ENCODE results near the gene TNFAIP2. TPM values are rescaled to one million over a fixed set of nuclear protein-coding genes. Genes with fewer than 3 reads are reported as not detected.

TNFAIP2 gene
- total RNA-seq, 3 donors from 2014 or later, result 22.0 to 67.4 (median 40.2) TPM

DNA sequence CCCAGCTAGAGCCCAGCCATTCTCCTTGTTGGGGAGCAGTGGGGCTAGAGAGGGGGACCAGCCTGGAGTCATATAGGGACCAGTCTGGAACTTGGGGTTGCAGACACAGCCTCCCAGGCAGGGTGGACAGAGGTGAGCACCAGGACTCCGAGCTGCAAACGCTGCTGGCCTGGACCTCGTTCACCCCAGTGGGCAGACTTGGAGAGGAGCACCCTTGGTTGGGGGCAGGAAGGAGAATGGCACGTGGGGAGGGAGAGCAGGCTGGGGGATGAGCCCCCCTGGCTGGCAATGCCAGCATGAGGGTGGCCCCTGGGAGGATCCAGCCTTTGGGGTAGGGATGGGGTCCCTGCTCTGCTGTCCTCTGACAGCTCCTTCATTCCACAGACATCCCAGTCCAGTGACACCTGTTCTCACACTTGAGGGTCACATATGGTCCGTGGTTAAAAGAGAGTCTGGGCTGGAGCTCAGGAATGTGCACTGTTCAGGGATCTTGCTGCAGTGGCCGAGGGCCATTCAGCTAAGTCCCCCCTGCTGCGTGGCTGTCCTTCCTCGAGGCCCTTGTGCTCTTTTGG, 36.4 kb upstream of the TNFAIP2 start:
- no peaks in the 10 kb centered on the region for H3K9me3 ChIP-seq
- DNase-seq (peak in 1 of 3 donors; percentile 19), ATAC-seq (no peak)
- intact Hi-C loops (cut with DNase I, micrococcal nuclease), result no loop called here
- peaks cover 11% of the 10 kb centered on the region for H3K4me1 ChIP-seq (ENCODE audit: low read depth)
- H3K4me3 ChIP-seq, result no peak overlapping the region
- TF ChIP-seq, protein P1, sequence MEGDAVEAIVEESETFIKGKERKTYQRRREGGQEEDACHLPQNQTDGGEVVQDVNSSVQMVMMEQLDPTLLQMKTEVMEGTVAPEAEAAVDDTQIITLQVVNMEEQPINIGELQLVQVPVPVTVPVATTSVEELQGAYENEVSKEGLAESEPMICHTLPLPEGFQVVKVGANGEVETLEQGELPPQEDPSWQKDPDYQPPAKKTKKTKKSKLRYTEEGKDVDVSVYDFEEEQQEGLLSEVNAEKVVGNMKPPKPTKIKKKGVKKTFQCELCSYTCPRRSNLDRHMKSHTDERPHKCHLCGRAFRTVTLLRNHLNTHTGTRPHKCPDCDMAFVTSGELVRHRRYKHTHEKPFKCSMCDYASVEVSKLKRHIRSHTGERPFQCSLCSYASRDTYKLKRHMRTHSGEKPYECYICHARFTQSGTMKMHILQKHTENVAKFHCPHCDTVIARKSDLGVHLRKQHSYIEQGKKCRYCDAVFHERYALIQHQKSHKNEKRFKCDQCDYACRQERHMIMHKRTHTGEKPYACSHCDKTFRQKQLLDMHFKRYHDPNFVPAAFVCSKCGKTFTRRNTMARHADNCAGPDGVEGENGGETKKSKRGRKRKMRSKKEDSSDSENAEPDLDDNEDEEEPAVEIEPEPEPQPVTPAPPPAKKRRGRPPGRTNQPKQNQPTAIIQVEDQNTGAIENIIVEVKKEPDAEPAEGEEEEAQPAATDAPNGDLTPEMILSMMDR (IDR thresholded peaks at IDR 0.05), result no peak
- H3K36me3 ChIP-seq (ENCODE audit: low read depth), result no peaks in the 10 kb centered on the region

DNA sequence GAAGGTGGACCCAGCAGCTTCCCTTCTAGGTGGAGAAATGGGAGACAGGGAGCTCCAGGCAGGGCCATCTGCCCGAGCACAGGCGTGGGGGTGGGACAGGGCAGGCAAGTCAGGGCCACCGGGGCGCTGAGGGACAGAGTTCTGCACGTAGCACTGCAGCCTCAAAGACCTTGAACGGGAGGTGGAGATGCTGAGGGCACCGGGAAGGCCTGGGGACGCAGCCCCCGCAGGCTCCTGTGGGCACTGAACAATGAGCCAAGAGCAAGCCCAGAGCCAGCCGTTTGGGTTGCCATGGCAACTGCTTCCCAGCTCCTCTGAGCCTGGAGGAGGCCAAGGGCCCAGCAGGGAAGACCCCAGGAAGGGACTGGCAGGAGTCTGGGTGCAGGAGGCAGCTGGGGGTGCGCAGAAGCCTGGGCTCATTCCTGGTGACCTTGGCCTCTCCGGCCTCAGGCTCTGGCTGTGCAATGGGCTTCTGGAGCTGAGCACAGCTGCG, 35.9 kb upstream of the TNFAIP2 start:
- no peak overlapping the region for H3K4me3 ChIP-seq
- ATAC-seq (no peak), DNase-seq (peak in 2 of 3 donors; percentile 22 to 38)
- H3K36me3 ChIP-seq (ENCODE audit: low read depth), result no peaks in the 10 kb centered on the region
- H3K9me3 ChIP-seq, result no peaks in the 10 kb centered on the region
- intact Hi-C loops (cut with DNase I, micrococcal nuclease), result no loop called here
- H3K4me1 ChIP-seq (ENCODE audit: low read depth), result peaks cover 12% of the 10 kb centered on the region
- TF ChIP-seq, protein P1 (IDR thresholded peaks at IDR 0.05), result no peak

DNA sequence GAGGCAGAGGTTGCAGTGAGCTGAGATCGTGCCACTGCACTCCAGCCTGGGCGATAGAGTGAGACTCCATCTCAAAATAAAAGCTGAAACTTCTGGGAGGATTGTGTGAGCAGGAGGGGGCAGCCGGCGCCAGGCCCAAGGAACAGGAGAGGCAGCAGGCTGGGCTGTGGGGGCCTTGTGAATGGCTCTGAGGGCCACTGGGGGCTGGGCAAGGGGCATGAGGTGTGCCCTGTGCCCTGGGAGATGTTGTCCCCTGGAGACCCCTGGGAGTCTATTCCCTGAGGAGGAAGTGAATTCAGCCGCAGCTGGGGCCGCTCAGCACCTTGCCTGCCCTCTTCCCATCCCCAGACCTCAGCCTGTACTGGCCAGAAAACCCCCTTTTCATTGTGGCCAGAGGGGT, 34.3 kb upstream of the TNFAIP2 start:
- Histone ChIP-seq H3K4me1 (ENCODE audit: low read depth) (peaks cover 12% of the 10 kb centered on the region), H3K9me3 (no peaks in the 10 kb centered on the region), H3K4me3 (no peak overlapping the region), H3K36me3 (ENCODE audit: low read depth) (no peaks in the 10 kb centered on the region)
- ATAC-seq, result no peak
- intact Hi-C loops (cut with DNase I, micrococcal nuclease), result no loop called here
- DNase-seq, result peak in 1 of 3 donors; percentile 33
- TF ChIP-seq, protein P1 (IDR thresholded peaks at IDR 0.05), result no peak

DNA sequence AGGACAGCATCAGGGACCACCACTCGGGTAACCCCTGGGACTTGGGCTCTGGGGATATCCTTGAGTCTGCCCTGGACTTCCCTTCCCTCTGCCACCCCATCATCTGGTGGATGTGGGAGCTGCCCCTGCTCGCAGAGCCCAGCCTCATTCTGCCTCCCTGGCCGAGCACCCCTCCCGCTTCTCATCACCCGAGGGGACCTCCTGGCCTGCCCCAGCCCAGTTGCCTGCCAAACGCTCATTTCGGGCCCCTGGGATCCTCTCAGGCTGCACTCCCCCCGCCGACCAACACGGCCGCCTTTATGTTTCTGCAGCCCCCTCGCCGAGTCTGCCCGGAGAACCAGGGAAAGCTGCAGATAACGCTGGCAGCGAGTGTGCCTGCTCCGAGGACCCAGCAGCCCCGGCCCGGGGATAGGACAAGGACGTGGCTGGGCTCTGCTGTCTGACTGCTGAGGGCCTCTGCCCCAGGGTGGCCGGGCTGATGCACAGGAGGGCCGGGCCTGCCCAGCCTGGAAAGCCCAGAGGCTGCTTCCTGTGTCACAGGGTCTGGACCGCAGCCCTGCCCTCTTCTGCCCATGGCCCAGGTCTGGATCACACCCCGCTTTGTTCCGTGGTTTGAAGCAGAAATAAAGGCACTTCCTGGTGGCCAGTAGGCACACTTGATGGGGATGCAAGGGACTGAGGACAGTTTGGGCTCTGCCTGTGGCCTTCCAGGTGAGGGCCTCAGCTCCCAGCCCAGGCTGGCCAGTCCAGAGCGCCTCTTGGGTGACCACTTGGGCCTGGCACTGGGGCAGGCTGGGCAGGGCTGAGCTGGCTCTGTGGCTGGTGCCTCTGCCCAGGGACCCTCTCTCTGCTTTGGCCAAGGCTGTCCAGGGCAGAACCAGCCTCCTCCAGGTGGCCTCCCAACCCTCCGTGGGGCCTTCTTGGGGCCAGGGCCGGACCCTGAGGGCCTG, 33.6 kb upstream of the TNFAIP2 start:
- H3K9me3 ChIP-seq, result no peaks in the 10 kb centered on the region
- ATAC-seq (no peak), DNase-seq (peak in 1 of 3 donors; percentile 37)
- H3K4me1 ChIP-seq (ENCODE audit: low read depth), result peaks cover 16% of the 10 kb centered on the region
- no peak overlapping the region for H3K4me3 ChIP-seq
- intact Hi-C loops (cut with DNase I, micrococcal nuclease), result no loop called here
- H3K36me3 ChIP-seq (ENCODE audit: low read depth), result no peaks in the 10 kb centered on the region
- TF ChIP-seq, protein P1 (IDR thresholded peaks at IDR 0.05), result no peak

DNA sequence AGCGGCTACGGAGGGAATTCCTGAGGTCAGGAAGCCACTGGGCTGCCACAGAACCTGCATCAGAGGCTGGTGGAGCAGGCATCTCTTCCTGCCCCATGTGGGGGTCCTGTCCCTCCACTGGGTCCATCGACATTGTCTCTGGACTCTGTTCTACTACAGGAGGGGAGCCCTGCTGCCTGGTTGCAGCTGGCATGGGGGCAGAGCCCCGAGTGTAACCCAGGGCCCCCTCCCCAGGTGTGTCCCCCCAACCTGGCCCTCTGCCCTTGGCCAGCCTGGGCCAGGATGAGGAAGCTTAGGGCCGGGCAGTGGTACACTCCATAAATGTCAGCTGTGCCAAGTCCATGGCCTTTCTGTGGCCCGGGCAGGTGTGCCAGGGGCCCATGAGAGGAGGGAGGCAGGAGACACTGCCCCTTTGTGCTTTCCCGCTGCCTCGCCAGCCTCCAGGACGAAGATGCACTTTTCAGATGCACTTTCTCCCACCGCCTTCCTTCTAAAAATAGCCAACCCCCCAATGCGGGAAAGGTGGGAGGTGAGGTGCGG, 32.7 kb upstream of the TNFAIP2 start:
- H3K4me3 ChIP-seq, result no peak overlapping the region
- DNase-seq (peak in 1 of 3 donors; percentile 49), ATAC-seq (no peak)
- intact Hi-C loops (cut with DNase I, micrococcal nuclease), result no loop called here
- no peaks in the 10 kb centered on the region for H3K36me3 ChIP-seq (ENCODE audit: low read depth)
- TF ChIP-seq, protein P1 (IDR thresholded peaks at IDR 0.05), result no peak
- peaks cover 19% of the 10 kb centered on the region for H3K4me1 ChIP-seq (ENCODE audit: low read depth)
- H3K9me3 ChIP-seq, result no peaks in the 10 kb centered on the region

Measured in mucosa of descending colon (tissue), 3 donors.